GM12878 (cell line): ENCODE results near the gene NPLOC4.
A peak's percentile ranks its signal among the peaks of the same experiment; 100 is the strongest.
"Not testable (repeated sequence)": the region's sequence is repeated elsewhere in the genome, so short reads cannot be mapped to it uniquely, and the experiment has no call there.

Experiments
- CBFB ChIP-seq: IDR thresholded peaks from 2 replicates; pipeline ENCODE4 v1.6.1; 2016; ENCODE audit warnings: antibody characterized with exemption, low read depth
- EZH2 ChIP-seq: IDR thresholded peaks from 2 replicates; pipeline ENCODE4 v1.6.1; 2012; ENCODE audit warnings: low read depth, mild to moderate bottlenecking, control low read depth, inconsistent platforms, low read length, borderline replicate concordance; ENCODE audit not compliant: control insufficient read depth
- HDGF ChIP-seq: fragments of 450-650 bp; IDR thresholded peaks from 2 replicates; pipeline ENCODE4 v1.6.1; 2016; ENCODE audit warnings: antibody characterized with exemption
- MEF2B ChIP-seq: fragments of 450-650 bp; IDR thresholded peaks from 2 replicates; pipeline ENCODE4 v1.6.1; 2018; ENCODE audit warnings: mild to moderate bottlenecking, moderate library complexity; ENCODE audit not compliant: partially characterized antibody, poor library complexity, severe bottlenecking
- MTA2 ChIP-seq: fragments of 450-650 bp; IDR thresholded peaks from 2 replicates; pipeline ENCODE4 v1.6.1; 2016; ENCODE audit warnings: low read depth, mild to moderate bottlenecking, moderate library complexity
- NFIC ChIP-seq: IDR thresholded peaks from 2 replicates; pipeline ENCODE4 v1.6.1; 2012; ENCODE audit warnings: low read depth, mild to moderate bottlenecking, inconsistent platforms, low read length, moderate library complexity
- SMC3 ChIP-seq: IDR thresholded peaks from 2 replicates; pipeline ENCODE4 v1.6.1; 2011; ENCODE audit warnings: low read length, improper control_type of control experiment, borderline replicate concordance
- TCF7 ChIP-seq: IDR thresholded peaks from 2 replicates; pipeline ENCODE4 v1.6.1; 2014; ENCODE audit warnings: antibody characterized with exemption, borderline replicate concordance
- ZZZ3 ChIP-seq: IDR thresholded peaks from 2 replicates; pipeline ENCODE4 v1.6.1; 2011; ENCODE audit warnings: low read depth; ENCODE audit not compliant: control insufficient read depth, insufficient read length
- TF ChIP-seq, protein P1 (sequence below), 3 experiments: IDR thresholded peaks in 2 of 3; conservative IDR thresholded peaks in 1 of 3; 2 replicates each; pipeline ENCODE4 v1.5.1; 2011; ENCODE audit warnings: low read depth in 3 of 3, low read length in 3 of 3, mild to moderate bottlenecking in 3 of 3, control low read depth in 2 of 3, moderate library complexity in 2 of 3, inconsistent platforms in 1 of 3, mixed read lengths in 1 of 3; ENCODE audit not compliant: control insufficient read depth in 2 of 3, insufficient read depth in 1 of 3; ENCODE audit errors: extremely low read depth in 1 of 3
- TF ChIP-seq, protein P2 (sequence below): IDR thresholded peaks from 2 replicates; pipeline ENCODE4 v1.6.1; 2012; ENCODE audit warnings: low read depth, low read length, improper control_type of control experiment

DNA sequence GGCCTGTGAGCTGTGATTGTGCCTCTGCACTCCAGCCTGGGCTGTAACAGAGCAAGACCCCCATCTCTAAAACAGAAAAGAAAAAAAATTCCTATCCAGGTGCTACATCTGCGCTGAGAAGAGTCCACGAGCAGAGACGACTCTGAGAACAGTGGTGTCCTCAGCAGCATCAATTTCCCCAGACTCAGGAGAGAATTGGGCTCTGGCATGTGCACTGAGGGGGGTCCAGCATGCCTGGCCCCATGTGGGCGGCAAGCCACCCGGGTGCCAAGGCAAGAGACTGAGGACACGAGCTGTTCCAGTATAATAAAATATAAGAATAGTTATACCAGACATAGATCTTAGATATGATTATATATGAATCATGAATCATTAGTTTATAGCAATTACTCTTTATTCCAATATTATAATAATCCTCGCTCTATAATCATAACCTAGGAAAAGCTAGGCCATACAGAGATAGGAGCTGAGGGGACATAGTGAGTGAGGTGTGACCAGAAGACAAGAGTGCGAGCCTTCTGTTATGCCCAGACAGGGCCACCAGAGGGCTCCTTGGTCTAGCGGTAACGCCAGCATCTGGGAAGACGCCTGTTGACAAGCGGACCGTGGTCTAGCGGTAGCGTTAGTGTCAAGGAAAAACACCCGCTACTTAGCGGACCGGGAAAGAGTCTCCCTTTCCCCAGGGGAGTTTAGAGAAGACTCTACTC is 38.8 kb upstream of the NPLOC4 start:
- TF ChIP-seq, protein P1, sequence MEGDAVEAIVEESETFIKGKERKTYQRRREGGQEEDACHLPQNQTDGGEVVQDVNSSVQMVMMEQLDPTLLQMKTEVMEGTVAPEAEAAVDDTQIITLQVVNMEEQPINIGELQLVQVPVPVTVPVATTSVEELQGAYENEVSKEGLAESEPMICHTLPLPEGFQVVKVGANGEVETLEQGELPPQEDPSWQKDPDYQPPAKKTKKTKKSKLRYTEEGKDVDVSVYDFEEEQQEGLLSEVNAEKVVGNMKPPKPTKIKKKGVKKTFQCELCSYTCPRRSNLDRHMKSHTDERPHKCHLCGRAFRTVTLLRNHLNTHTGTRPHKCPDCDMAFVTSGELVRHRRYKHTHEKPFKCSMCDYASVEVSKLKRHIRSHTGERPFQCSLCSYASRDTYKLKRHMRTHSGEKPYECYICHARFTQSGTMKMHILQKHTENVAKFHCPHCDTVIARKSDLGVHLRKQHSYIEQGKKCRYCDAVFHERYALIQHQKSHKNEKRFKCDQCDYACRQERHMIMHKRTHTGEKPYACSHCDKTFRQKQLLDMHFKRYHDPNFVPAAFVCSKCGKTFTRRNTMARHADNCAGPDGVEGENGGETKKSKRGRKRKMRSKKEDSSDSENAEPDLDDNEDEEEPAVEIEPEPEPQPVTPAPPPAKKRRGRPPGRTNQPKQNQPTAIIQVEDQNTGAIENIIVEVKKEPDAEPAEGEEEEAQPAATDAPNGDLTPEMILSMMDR (IDR thresholded peaks at IDR 0.05 in 2 of 3, conservative IDR thresholded peaks at IDR 0.05 in 1 of 3; ENCODE audit: control insufficient read depth in 2 of 3, extremely low read depth in 1 of 3, insufficient read depth in 1 of 3, low read depth in 3 of 3, low read length in 3 of 3) = peak; percentile 27 to 44 (median 27); a peak in 4 of 6 replicates
- TF ChIP-seq TCF7, NFIC, MTA2, CBFB, SMC3, HDGF, EZH2, MEF2B, ZZZ3: not testable (repeated sequence)
- TF ChIP-seq, protein P2, sequence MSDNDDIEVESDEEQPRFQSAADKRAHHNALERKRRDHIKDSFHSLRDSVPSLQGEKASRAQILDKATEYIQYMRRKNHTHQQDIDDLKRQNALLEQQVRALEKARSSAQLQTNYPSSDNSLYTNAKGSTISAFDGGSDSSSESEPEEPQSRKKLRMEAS = not testable (repeated sequence)
